ENCODE results near the gene KIAA1328. TPM values are rescaled to one million over a fixed set of nuclear protein-coding genes. Genes with fewer than 3 reads are reported as not detected.

The KIAA1328 gene
- polyA plus RNA-seq, 1 donor from 2014 or later: 8.5 TPM

- TF ChIP-seq REST (IDR thresholded peaks at IDR 0.05; ENCODE audit: borderline replicate concordance): no peak
- no peak for TF ChIP-seq RAD21 (conservative IDR thresholded peaks at IDR 0.05)
- no peak for TF ChIP-seq EZH2 (IDR thresholded peaks at IDR 0.05; ENCODE audit: borderline replicate concordance, insufficient read depth, low read length, poor library complexity, severe bottlenecking)
- no peak for TF ChIP-seq POLR2AphosphoS5 (IDR thresholded peaks at IDR 0.05)
- no peak for TF ChIP-seq CTCF (IDR thresholded peaks at IDR 0.05; ENCODE audit: poor library complexity, severe bottlenecking)
- no peak for TF ChIP-seq SMC3 (conservative IDR thresholded peaks at IDR 0.05; ENCODE audit: poor library complexity)
- TF ChIP-seq MXI1 (conservative IDR thresholded peaks at IDR 0.05; ENCODE audit: poor library complexity, severe bottlenecking): no peak
- TF ChIP-seq EP300 (conservative IDR thresholded peaks at IDR 0.05; ENCODE audit: poor library complexity, severe bottlenecking): no peak
- no peaks in the 10 kb centered on the region for H4K20me1 ChIP-seq (ENCODE audit: insufficient read depth)
- no peak overlapping the region for H3K27ac ChIP-seq (ENCODE audit: low read length)
- no peaks in the 10 kb centered on the region for H3K36me3 ChIP-seq (ENCODE audit: insufficient read depth, low read length)
- H3F3A ChIP-seq (ENCODE audit: insufficient read depth, low read length, poor library complexity, severe bottlenecking): no peaks in the 10 kb centered on the region
- no peaks in the 10 kb centered on the region for H3K9me2 ChIP-seq (ENCODE audit: insufficient read depth, low read length)
- H3K27me3 ChIP-seq (ENCODE audit: insufficient read depth, low read depth, low read length): no peaks in the 10 kb centered on the region
- H3K9me3 ChIP-seq (ENCODE audit: low read length): peaks cover 4% of the 10 kb centered on the region
- H3K4me3 ChIP-seq (ENCODE audit: low read length): no peak overlapping the region
- no peaks in the 10 kb centered on the region for H3K79me2 ChIP-seq (replicated peaks; ENCODE audit: insufficient read depth, low read length)
- H2AFZ ChIP-seq (ENCODE audit: low read depth, low read length): no peak overlapping the region
- no peak overlapping the region for H3K4me2 ChIP-seq (ENCODE audit: low read length)
- H3K9ac ChIP-seq (ENCODE audit: low read length): no peak overlapping the region
These were observed 236.3 kb downstream of the KIAA1328 start for GRCh38 chr18:37065254-37065653.

- no peak overlapping the region for H3K9ac ChIP-seq (ENCODE audit: low read length)
- no peaks in the 10 kb centered on the region for H3K36me3 ChIP-seq (ENCODE audit: insufficient read depth, low read length)
- no peaks in the 10 kb centered on the region for H3K9me2 ChIP-seq (ENCODE audit: insufficient read depth, low read length)
- no peaks in the 10 kb centered on the region for H3K9me3 ChIP-seq (ENCODE audit: low read length)
- no peak overlapping the region for H2AFZ ChIP-seq (ENCODE audit: low read depth, low read length)
- H3F3A ChIP-seq (ENCODE audit: insufficient read depth, low read length, poor library complexity, severe bottlenecking): no peaks in the 10 kb centered on the region
- H3K27me3 ChIP-seq (ENCODE audit: insufficient read depth, low read depth, low read length): no peaks in the 10 kb centered on the region
- no peak overlapping the region for H3K4me3 ChIP-seq (ENCODE audit: low read length)
- no peaks in the 10 kb centered on the region for H3K79me2 ChIP-seq (replicated peaks; ENCODE audit: insufficient read depth, low read length)
- no peaks in the 10 kb centered on the region for H4K20me1 ChIP-seq (ENCODE audit: insufficient read depth)
- H3K4me2 ChIP-seq (ENCODE audit: low read length): no peak overlapping the region
- H3K27ac ChIP-seq (ENCODE audit: low read length): no peak overlapping the region
- TF ChIP-seq REST (IDR thresholded peaks at IDR 0.05; ENCODE audit: borderline replicate concordance): no peak
- TF ChIP-seq POLR2AphosphoS5 (IDR thresholded peaks at IDR 0.05): no peak
- TF ChIP-seq MXI1 (conservative IDR thresholded peaks at IDR 0.05; ENCODE audit: poor library complexity, severe bottlenecking): no peak
- TF ChIP-seq TAF1 (IDR thresholded peaks at IDR 0.05; ENCODE audit: low read depth): no peak
- no peak for TF ChIP-seq EP300 (conservative IDR thresholded peaks at IDR 0.05; ENCODE audit: poor library complexity, severe bottlenecking)
- TF ChIP-seq CTCF (IDR thresholded peaks at IDR 0.05; ENCODE audit: poor library complexity, severe bottlenecking): no peak
- TF ChIP-seq EZH2 (IDR thresholded peaks at IDR 0.05; ENCODE audit: borderline replicate concordance, insufficient read depth, low read length, poor library complexity, severe bottlenecking): no peak
- TF ChIP-seq RAD21 (conservative IDR thresholded peaks at IDR 0.05): no peak
- TF ChIP-seq SMC3 (conservative IDR thresholded peaks at IDR 0.05; ENCODE audit: poor library complexity): no peak
These were observed 256.0 kb downstream of the KIAA1328 start for GRCh38 chr18:37084912-37085311.

All from neural cell (in vitro differentiated cells).